Measurements from ENCODE around the gene MFAP2. TPM values are rescaled to one million over a fixed set of nuclear protein-coding genes. Genes with fewer than 3 reads are reported as not detected.
"Not testable (repeated sequence)": the region's sequence is repeated elsewhere in the genome, so short reads cannot be mapped to it uniquely, and the experiment has no call there.

MFAP2 gene
- total and polyA plus RNA-seq, 8 donors, result 2.7 to 31.5 (median 9.0) TPM; not detected in 1

- intact Hi-C loops (cut with DNase I; ENCODE audit: low total_unique reads), result no loop called here
- Histone ChIP-seq H3K27ac (no peak overlapping the region), H3K4me3 (peak overlapping the region in 1 of 4 donors; percentile 31), H3K9me3 (no peaks in the 10 kb centered on the region), H3K27me3 (no peaks in the 10 kb centered on the region), H3K4me1 (no peaks in the 10 kb centered on the region), H3K36me3 (peaks cover 2 to 98% (median 70%) of the 10 kb centered on the region in 4 donors)
- DNase-seq, result no peak
- TF ChIP-seq POLR2A (IDR thresholded peaks at IDR 0.05) (no peak), POLR2AphosphoS5 (IDR thresholded peaks at IDR 0.05) (no peak), CTCF (IDR thresholded peaks at IDR 0.05) (no peak), EP300 (IDR thresholded peaks at IDR 0.05) (no peak)
- WGBS, 5 donors, result 56 to 84% (median 72%) methylated on average over 44 to 51 of the region's 51 CpGs
Measured at GRCh38 chr1:16938351-16939321, 41.8 kb downstream of the MFAP2 start.

GRCh38 chr1:16936580-16936979 is 43.8 kb downstream of the MFAP2 start:
- H3K36me3 ChIP-seq, result peaks cover 2 to 98% (median 65%) of the 10 kb centered on the region in 4 donors
- H3K4me3 ChIP-seq; H3K4me1 ChIP-seq; H3K9me3 ChIP-seq; H3K27ac ChIP-seq; DNase-seq; intact Hi-C loops (cut with DNase I; ENCODE audit: low total_unique reads); H3K27me3 ChIP-seq: not testable (repeated sequence)
- WGBS, 5 donors, result 83 to 95% (median 90%) methylated on average over 16 of the region's 16 CpGs

GRCh38 chr1:16933945-16934344 is 46.5 kb downstream of the MFAP2 start:
- H3K36me3 ChIP-seq, result peaks cover 2 to 93% (median 58%) of the 10 kb centered on the region in 4 donors
- H3K4me3 ChIP-seq; H3K4me1 ChIP-seq; H3K9me3 ChIP-seq; intact Hi-C loops (cut with DNase I; ENCODE audit: low total_unique reads); H3K27me3 ChIP-seq; H3K27ac ChIP-seq; DNase-seq: not testable (repeated sequence)

GRCh38 chr1:16931206-16931934 is 49.0 kb downstream of the MFAP2 start:
- intact Hi-C loops (cut with DNase I; ENCODE audit: low total_unique reads); DNase-seq; H3K9me3 ChIP-seq; H3K4me3 ChIP-seq; H3K27ac ChIP-seq; H3K4me1 ChIP-seq; H3K27me3 ChIP-seq: not testable (repeated sequence)
- WGBS, 5 donors, result 87 to 92% (median 88%) methylated on average over 18 of the region's 18 CpGs
- H3K36me3 ChIP-seq, result peaks cover 0 to 67% (median 34%) of the 10 kb centered on the region in 4 donors

GRCh38 chr1:16929146-16930041 is 51.0 kb downstream of the MFAP2 start:
- intact Hi-C loops (cut with DNase I; ENCODE audit: low total_unique reads); H3K27me3 ChIP-seq; DNase-seq; H3K9me3 ChIP-seq; H3K4me3 ChIP-seq; H3K27ac ChIP-seq: not testable (repeated sequence)
- Histone ChIP-seq H3K4me1 (peaks cover 0 to 11% (median 5%) of the 10 kb centered on the region in 4 donors), H3K36me3 (peaks cover 0 to 52% (median 23%) of the 10 kb centered on the region in 4 donors)
- 73 to 87% (median 81%) methylated on average over 21 to 24 of the region's 24 CpGs for WGBS, 5 donors
